ENCODE measurements around the gene APAF1. TPM values are rescaled to one million over a fixed set of nuclear protein-coding genes. Genes with fewer than 3 reads are reported as not detected.

APAF1 gene
- total RNA-seq, 1 experiment from 2014 or later, result 19.3 TPM

DNA sequence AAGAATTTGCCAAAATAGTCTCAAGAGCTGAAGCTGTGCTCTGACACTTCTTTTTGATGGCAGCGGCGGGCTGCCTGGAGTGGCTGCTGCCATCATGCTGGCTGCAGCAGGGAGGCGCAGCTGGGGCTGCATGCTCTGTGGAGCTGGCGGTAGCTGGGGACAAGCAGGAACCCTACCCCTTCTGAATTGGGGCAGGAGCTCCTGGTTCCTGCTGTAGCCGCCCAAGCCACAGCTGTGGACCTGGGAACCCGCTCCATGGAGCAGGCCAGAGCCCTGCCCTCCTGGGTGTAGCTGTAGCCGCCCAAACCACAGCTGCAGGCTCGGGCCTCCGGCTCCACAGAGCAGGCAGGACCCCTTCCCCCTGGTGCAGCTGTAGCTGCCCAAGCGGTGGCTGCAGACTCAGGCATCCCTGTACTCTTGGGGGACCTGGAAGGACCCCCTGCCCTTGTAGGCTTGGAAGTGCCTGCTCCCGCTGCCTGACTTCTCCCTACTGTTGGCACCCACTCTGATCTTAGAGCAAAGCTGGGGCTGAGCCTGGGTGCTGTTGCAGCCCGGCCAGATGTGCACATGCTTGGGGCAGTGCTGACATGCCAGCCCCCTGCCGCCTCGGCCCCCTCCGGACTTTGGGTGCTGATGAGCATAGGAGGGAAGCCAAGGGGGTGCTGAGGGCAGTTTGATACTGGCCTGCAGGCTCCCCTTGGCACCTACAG lies 33.3 kb downstream of the APAF1 start (continued):
- TF ChIP-seq ZNF317 (CRISPR knock-in tag; IDR thresholded peaks at IDR 0.05; ENCODE audit: borderline replicate concordance, low read depth), result no peak
- no peak for TF ChIP-seq ESRRA (CRISPR knock-in tag; IDR thresholded peaks at IDR 0.05; ENCODE audit: borderline replicate concordance)
- TF ChIP-seq, protein P1, sequence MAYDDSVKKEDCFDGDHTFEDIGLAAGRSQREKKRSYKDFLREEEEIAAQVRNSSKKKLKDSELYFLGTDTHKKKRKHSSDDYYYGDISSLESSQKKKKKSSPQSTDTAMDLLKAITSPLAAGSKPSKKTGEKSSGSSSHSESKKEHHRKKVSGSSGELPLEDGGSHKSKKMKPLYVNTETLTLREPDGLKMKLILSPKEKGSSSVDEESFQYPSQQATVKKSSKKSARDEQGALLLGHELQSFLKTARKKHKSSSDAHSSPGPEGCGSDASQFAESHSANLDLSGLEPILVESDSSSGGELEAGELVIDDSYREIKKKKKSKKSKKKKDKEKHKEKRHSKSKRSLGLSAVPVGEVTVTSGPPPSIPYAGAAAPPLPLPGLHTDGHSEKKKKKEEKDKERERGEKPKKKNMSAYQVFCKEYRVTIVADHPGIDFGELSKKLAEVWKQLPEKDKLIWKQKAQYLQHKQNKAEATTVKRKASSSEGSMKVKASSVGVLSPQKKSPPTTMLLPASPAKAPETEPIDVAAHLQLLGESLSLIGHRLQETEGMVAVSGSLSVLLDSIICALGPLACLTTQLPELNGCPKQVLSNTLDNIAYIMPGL (CRISPR knock-in tag; IDR thresholded peaks at IDR 0.05), result no peak
- TF ChIP-seq, protein P2, sequence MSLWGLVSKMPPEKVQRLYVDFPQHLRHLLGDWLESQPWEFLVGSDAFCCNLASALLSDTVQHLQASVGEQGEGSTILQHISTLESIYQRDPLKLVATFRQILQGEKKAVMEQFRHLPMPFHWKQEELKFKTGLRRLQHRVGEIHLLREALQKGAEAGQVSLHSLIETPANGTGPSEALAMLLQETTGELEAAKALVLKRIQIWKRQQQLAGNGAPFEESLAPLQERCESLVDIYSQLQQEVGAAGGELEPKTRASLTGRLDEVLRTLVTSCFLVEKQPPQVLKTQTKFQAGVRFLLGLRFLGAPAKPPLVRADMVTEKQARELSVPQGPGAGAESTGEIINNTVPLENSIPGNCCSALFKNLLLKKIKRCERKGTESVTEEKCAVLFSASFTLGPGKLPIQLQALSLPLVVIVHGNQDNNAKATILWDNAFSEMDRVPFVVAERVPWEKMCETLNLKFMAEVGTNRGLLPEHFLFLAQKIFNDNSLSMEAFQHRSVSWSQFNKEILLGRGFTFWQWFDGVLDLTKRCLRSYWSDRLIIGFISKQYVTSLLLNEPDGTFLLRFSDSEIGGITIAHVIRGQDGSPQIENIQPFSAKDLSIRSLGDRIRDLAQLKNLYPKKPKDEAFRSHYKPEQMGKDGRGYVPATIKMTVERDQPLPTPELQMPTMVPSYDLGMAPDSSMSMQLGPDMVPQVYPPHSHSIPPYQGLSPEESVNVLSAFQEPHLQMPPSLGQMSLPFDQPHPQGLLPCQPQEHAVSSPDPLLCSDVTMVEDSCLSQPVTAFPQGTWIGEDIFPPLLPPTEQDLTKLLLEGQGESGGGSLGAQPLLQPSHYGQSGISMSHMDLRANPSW (CRISPR knock-in tag; conservative IDR thresholded peaks at IDR 0.05; ENCODE audit: low read depth), result no peak
- TF ChIP-seq OVOL2 (CRISPR knock-in tag; IDR thresholded peaks at IDR 0.05; ENCODE audit: borderline replicate concordance), result no peak
- TF ChIP-seq AR (CRISPR knock-in tag; IDR thresholded peaks at IDR 0.05), result no peak
- TF ChIP-seq E2F4 (CRISPR knock-in tag; IDR thresholded peaks at IDR 0.05; ENCODE audit: borderline replicate concordance, low read depth), result no peak
- TF ChIP-seq ZNF671 (CRISPR knock-in tag; IDR thresholded peaks at IDR 0.05), result no peak
- TF ChIP-seq, protein P3, sequence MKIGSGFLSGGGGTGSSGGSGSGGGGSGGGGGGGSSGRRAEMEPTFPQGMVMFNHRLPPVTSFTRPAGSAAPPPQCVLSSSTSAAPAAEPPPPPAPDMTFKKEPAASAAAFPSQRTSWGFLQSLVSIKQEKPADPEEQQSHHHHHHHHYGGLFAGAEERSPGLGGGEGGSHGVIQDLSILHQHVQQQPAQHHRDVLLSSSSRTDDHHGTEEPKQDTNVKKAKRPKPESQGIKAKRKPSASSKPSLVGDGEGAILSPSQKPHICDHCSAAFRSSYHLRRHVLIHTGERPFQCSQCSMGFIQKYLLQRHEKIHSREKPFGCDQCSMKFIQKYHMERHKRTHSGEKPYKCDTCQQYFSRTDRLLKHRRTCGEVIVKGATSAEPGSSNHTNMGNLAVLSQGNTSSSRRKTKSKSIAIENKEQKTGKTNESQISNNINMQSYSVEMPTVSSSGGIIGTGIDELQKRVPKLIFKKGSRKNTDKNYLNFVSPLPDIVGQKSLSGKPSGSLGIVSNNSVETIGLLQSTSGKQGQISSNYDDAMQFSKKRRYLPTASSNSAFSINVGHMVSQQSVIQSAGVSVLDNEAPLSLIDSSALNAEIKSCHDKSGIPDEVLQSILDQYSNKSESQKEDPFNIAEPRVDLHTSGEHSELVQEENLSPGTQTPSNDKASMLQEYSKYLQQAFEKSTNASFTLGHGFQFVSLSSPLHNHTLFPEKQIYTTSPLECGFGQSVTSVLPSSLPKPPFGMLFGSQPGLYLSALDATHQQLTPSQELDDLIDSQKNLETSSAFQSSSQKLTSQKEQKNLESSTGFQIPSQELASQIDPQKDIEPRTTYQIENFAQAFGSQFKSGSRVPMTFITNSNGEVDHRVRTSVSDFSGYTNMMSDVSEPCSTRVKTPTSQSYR (CRISPR knock-in tag; IDR thresholded peaks at IDR 0.05), result no peak

DNA sequence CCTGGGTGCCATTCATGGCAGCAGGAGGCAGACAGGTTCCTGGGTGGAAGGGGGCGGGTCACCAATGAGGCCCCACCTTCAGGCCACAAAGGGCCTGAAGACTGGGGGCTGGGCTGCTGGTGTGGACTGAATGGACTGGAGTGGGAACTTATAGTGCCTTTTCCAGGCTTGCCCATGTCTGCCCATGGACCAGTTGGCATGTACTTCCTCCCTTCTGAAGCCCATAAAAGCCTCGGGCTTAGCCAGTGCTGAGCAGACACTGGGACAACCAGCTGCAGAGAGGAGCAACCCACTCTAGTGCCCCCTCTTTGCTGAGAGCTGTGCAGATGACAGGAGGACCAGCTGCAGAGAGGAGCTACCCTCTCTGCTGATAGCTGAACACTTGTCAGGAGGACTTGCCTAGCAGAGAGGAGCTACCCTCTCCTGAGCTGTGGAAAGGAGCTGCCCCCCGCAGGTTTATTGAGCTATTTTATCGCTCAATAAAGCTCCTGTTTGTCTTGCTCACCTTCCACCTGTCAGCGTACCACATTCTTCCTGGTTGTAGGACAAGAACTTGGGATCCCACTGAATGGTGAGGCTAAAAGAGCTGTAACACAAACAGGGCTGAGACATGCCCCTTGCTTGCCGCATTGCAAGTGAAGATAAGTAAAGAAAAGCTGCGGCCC lies 34.0 kb downstream of the APAF1 start:
- H3K27ac Mint-ChIP-seq, result no peak overlapping the region
- no peaks in the 10 kb centered on the region for H3K27me3 Mint-ChIP-seq (ENCODE audit: low read depth)
- no peak for DNase-seq (ENCODE audit: low spot score)
- H3K36me3 Mint-ChIP-seq, result peaks cover 30% of the 10 kb centered on the region
- no peak; the same call in 1 of the 2 replicates for ATAC-seq
- H3K4me3 Mint-ChIP-seq, result no peak overlapping the region
- no peaks in the 10 kb centered on the region for H3K4me1 Mint-ChIP-seq
- CTCF ChIA-PET, result interaction anchor here (0.6 to 2.2 kb wide), 5 partner anchors 112 to 323 kb away, joined by 3 to 10 read pairs (median 4); no protein-coding TSS in a partner anchor
- POLR2A ChIA-PET, result no interaction called here
- H3K9me3 Mint-ChIP-seq, result no peaks in the 10 kb centered on the region
- TF ChIP-seq CREB1 (CRISPR knock-in tag; IDR thresholded peaks at IDR 0.05) (no peak), ATF1 (CRISPR knock-in tag; IDR thresholded peaks at IDR 0.05) (no peak), ZNF425 (CRISPR knock-in tag; conservative IDR thresholded peaks at IDR 0.05) (no peak), MXD4 (CRISPR knock-in tag; IDR thresholded peaks at IDR 0.05; ENCODE audit: borderline replicate concordance) (no peak), E2F4 (CRISPR knock-in tag; IDR thresholded peaks at IDR 0.05; ENCODE audit: borderline replicate concordance, low read depth) (no peak), ZSCAN18 (CRISPR knock-in tag; IDR thresholded peaks at IDR 0.05) (no peak), TP53 (CRISPR knock-in tag; IDR thresholded peaks at IDR 0.05) (no peak)
- TF ChIP-seq, protein P4, sequence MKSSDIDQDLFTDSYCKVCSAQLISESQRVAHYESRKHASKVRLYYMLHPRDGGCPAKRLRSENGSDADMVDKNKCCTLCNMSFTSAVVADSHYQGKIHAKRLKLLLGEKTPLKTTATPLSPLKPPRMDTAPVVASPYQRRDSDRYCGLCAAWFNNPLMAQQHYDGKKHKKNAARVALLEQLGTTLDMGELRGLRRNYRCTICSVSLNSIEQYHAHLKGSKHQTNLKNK (CRISPR knock-in tag; IDR thresholded peaks at IDR 0.05), result no peak
